SK-N-SH treated with all-trans-retinoic acid at 6 μM for 48 hours (cell line): Measurements from ENCODE around the gene CSNK1G1.

Experiments
- ATAC-seq: fragments of 200-7000 bp; cut with Tn5 transposase; 3 replicates; pipeline ENCODE4 v1.9.1; 2020; ENCODE audit warnings: mild to moderate bottlenecking, moderate library complexity
- ARNTL ChIP-seq: fragments of 450-650 bp; formaldehyde crosslinking; IDR thresholded peaks from 2 replicates; pipeline ENCODE4 v1.5.0; 2020; ENCODE audit warnings: low read depth, mild to moderate bottlenecking, moderate library complexity, borderline replicate concordance
- BACH2 ChIP-seq: fragments of 250-450 bp; sonication (Bioruptor Pico); IDR thresholded peaks from 2 replicates; pipeline ENCODE4 v1.9.0; 2021; ENCODE audit warnings: mild to moderate bottlenecking, borderline replicate concordance
- CREB5 ChIP-seq: fragments of 250-450 bp; sonication (Bioruptor Pico); IDR thresholded peaks from 2 replicates; pipeline ENCODE4 v1.5.1; 2020; ENCODE audit warnings: low read depth, mild to moderate bottlenecking, moderate library complexity
- CSDC2 ChIP-seq: fragments of 250-450 bp; sonication (Bioruptor Pico); IDR thresholded peaks from 2 replicates; pipeline ENCODE4 v1.5.0; 2020; ENCODE audit warnings: mild to moderate bottlenecking, moderate library complexity
- CSRNP3 ChIP-seq: fragments of 250-450 bp; sonication (Bioruptor Pico); IDR thresholded peaks from 2 replicates; pipeline ENCODE4 v1.5.1; 2021; ENCODE audit warnings: mild to moderate bottlenecking, moderate library complexity
- ESRRG ChIP-seq: fragments of 250-450 bp; sonication (Bioruptor Pico); IDR thresholded peaks from 2 replicates; pipeline ENCODE4 v1.6.1; 2021; ENCODE audit warnings: mild to moderate bottlenecking
- GLIS3 ChIP-seq: fragments of 250-450 bp; sonication (Bioruptor Pico); IDR thresholded peaks from 2 replicates; pipeline ENCODE4 v1.5.0; 2020; ENCODE audit warnings: mild to moderate bottlenecking, moderate library complexity
- ISL1 ChIP-seq: fragments of 250-450 bp; sonication (Bioruptor Pico); IDR thresholded peaks from 2 replicates; pipeline ENCODE4 v2.1.2; 2022; ENCODE audit warnings: mild to moderate bottlenecking, moderate library complexity
- OSR1 ChIP-seq: fragments of 250-450 bp; sonication (Bioruptor Pico); IDR thresholded peaks from 2 replicates; pipeline ENCODE4 v1.8.0; 2022; ENCODE audit warnings: moderate library complexity, mild to moderate bottlenecking, inconsistent platforms
- PATZ1 ChIP-seq: fragments of 250-450 bp; sonication (Bioruptor Pico); IDR thresholded peaks from 2 replicates; pipeline ENCODE4 v1.8.0; 2020; ENCODE audit warnings: mild to moderate bottlenecking, moderate library complexity, borderline replicate concordance
- POU6F1 ChIP-seq: fragments of 250-450 bp; sonication (Bioruptor Pico); IDR thresholded peaks from 2 replicates; pipeline ENCODE4 v1.8.0; 2021; ENCODE audit warnings: low read depth, mild to moderate bottlenecking, moderate library complexity, borderline replicate concordance
- PPARA ChIP-seq: fragments of 250-450 bp; sonication (Bioruptor Pico); IDR thresholded peaks from 2 replicates; pipeline ENCODE4 v1.5.0; 2020; ENCODE audit warnings: mild to moderate bottlenecking, borderline replicate concordance
- RARB ChIP-seq: fragments of 250-450 bp; sonication (Bioruptor Pico); IDR thresholded peaks from 2 replicates; pipeline ENCODE4 v1.8.0; 2021; ENCODE audit warnings: mild to moderate bottlenecking, moderate library complexity
- SNAI2 ChIP-seq: fragments of 250-450 bp; sonication (Bioruptor Pico); IDR thresholded peaks from 2 replicates; pipeline ENCODE4 v1.5.0; 2020; ENCODE audit warnings: mild to moderate bottlenecking, moderate library complexity
- TCF4 ChIP-seq: fragments of 250-450 bp; sonication (Bioruptor Pico); IDR thresholded peaks from 2 replicates; pipeline ENCODE4 v1.8.0; 2021; ENCODE audit warnings: mild to moderate bottlenecking, moderate library complexity, borderline replicate concordance
- TOX ChIP-seq: fragments of 250-450 bp; sonication (Bioruptor Pico); IDR thresholded peaks from 2 replicates; pipeline ENCODE4 v1.8.0; 2021; ENCODE audit warnings: mild to moderate bottlenecking, moderate library complexity, borderline replicate concordance
- TSHZ2 ChIP-seq: fragments of 250-450 bp; sonication (Bioruptor Pico); IDR thresholded peaks from 2 replicates; pipeline ENCODE4 v1.5.0; 2020; ENCODE audit warnings: mild to moderate bottlenecking, moderate library complexity
- ZC3H10 ChIP-seq: fragments of 250-450 bp; sonication (Bioruptor Pico); IDR thresholded peaks from 2 replicates; pipeline ENCODE4 v1.5.1; 2021; ENCODE audit warnings: mild to moderate bottlenecking, moderate library complexity
- ZFP3 ChIP-seq: fragments of 250-450 bp; sonication (Bioruptor Pico); IDR thresholded peaks from 2 replicates; pipeline ENCODE4 v1.5.0; 2020; ENCODE audit warnings: mild to moderate bottlenecking, moderate library complexity
- ZFP30 ChIP-seq: fragments of 450-650 bp; formaldehyde crosslinking; IDR thresholded peaks from 2 replicates; pipeline ENCODE4 v1.5.0; 2022; ENCODE audit warnings: mild to moderate bottlenecking, moderate library complexity
- ZNF565 ChIP-seq: fragments of 450-650 bp; formaldehyde crosslinking; conservative IDR thresholded peaks from 2 replicates; pipeline ENCODE4 v1.5.0; 2020; ENCODE audit warnings: low read depth, mild to moderate bottlenecking, moderate library complexity
- ZNF70 ChIP-seq: fragments of 450-650 bp; formaldehyde crosslinking; IDR thresholded peaks from 2 replicates; pipeline ENCODE4 v1.5.0; 2020; ENCODE audit warnings: mild to moderate bottlenecking, moderate library complexity
- ZNF8 ChIP-seq: fragments of 450-650 bp; formaldehyde crosslinking; IDR thresholded peaks from 2 replicates; pipeline ENCODE4 v1.5.0; 2020; ENCODE audit warnings: mild to moderate bottlenecking, moderate library complexity

The CSNK1G1 gene

GRCh38 chr15:64229129-64229724 lies 126.7 kb downstream of the CSNK1G1 start:
- no peak for TF ChIP-seq CSDC2 (CRISPR knock-in tag)
- TF ChIP-seq CREB5 (CRISPR knock-in tag): no peak
- no peak for TF ChIP-seq PPARA
- no peak for TF ChIP-seq GLIS3 (CRISPR knock-in tag)
- no peak for TF ChIP-seq ZNF565 (CRISPR knock-in tag)
- TF ChIP-seq ISL1 (CRISPR knock-in tag): no peak
- no peak for TF ChIP-seq BACH2 (CRISPR knock-in tag)
- TF ChIP-seq TSHZ2 (CRISPR knock-in tag): no peak
- no peak for TF ChIP-seq OSR1 (CRISPR knock-in tag)
- ATAC-seq: no peak

GRCh38 chr15:64225804-64226203 lies 130.2 kb downstream of the CSNK1G1 start:
- no peak for ATAC-seq
- TF ChIP-seq ZFP30 (CRISPR knock-in tag): no peak
- TF ChIP-seq ZNF8 (CRISPR knock-in tag): no peak
- no peak for TF ChIP-seq SNAI2 (CRISPR knock-in tag)
- no peak for TF ChIP-seq PATZ1 (CRISPR knock-in tag)
- TF ChIP-seq BACH2 (CRISPR knock-in tag): no peak
- no peak for TF ChIP-seq RARB (CRISPR knock-in tag)
- TF ChIP-seq ESRRG (CRISPR knock-in tag): no peak
- no peak for TF ChIP-seq CREB5 (CRISPR knock-in tag)
- no peak for TF ChIP-seq ZFP3
- TF ChIP-seq TSHZ2 (CRISPR knock-in tag): no peak
- TF ChIP-seq ZNF70 (CRISPR knock-in tag): no peak
- TF ChIP-seq ISL1 (CRISPR knock-in tag): no peak
- no peak for TF ChIP-seq ARNTL (CRISPR knock-in tag)
- no peak for TF ChIP-seq GLIS3 (CRISPR knock-in tag)
- TF ChIP-seq ZC3H10 (CRISPR knock-in tag): no peak
- no peak for TF ChIP-seq POU6F1 (CRISPR knock-in tag)
- TF ChIP-seq CSDC2 (CRISPR knock-in tag): no peak
- TF ChIP-seq CSRNP3 (CRISPR knock-in tag): no peak
- no peak for TF ChIP-seq TCF4 (CRISPR knock-in tag)
- no peak for TF ChIP-seq TOX (CRISPR knock-in tag)
